Astrocyte of the cerebellum (primary cell): ENCODE data around the gene WNT7B.

Experiments
- DNase-seq: peaks from one replicate; pipeline ENCODE4 v3.0.0-alpha.2; 2011; ENCODE audit warnings: low read depth
- H3K4me3 ChIP-seq: 2 replicates; pipeline ENCODE4 v1.5.1; 2011; ENCODE audit warnings: mild to moderate bottlenecking, low read depth, low read length, moderate library complexity
- in situ Hi-C: cut with HindIII; loops from 2 replicates; pipeline ENCODE4 v1.10.0; 2017; ENCODE audit warnings: low sequenced_read_pairs
- TF ChIP-seq, protein P1 (sequence below): IDR thresholded peaks from 2 replicates; pipeline ENCODE4 v1.5.1; 2012; ENCODE audit warnings: low read length, low read depth, moderate library complexity, mild to moderate bottlenecking; ENCODE audit errors: missing control alignments

Gene WNT7B

DNA sequence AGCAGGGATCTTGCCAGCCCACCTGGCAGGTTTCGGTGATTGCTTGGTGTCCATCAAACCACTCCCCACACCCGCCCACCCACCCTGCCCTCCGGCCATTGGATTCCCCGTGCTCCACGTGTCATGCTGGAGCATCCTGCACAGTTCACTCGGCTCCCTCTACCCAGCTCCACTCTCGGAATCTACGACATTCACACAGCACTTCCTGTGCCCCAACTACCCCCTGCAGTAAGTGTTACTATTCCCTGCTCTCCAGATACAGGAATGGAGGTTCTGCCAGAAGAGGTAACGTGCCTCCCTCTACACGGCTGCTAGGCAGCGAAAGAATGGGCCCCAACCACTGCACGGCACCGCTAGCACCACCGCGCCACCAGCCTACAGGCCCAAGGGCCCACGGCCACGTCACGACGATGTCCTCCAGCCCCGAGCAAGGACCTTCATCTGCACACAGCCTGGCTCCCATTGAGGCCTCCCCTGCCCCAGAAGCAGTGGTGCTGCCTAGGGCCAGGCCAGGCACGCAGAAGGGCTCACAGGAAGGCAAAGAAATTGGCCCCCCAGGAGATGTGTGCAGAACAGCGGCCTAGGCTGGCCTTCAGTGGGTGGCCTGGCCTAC lies 27.6 kb downstream of the WNT7B start:
- in situ Hi-C loops: no loop called here
- no peak for DNase-seq
- TF ChIP-seq, protein P1, sequence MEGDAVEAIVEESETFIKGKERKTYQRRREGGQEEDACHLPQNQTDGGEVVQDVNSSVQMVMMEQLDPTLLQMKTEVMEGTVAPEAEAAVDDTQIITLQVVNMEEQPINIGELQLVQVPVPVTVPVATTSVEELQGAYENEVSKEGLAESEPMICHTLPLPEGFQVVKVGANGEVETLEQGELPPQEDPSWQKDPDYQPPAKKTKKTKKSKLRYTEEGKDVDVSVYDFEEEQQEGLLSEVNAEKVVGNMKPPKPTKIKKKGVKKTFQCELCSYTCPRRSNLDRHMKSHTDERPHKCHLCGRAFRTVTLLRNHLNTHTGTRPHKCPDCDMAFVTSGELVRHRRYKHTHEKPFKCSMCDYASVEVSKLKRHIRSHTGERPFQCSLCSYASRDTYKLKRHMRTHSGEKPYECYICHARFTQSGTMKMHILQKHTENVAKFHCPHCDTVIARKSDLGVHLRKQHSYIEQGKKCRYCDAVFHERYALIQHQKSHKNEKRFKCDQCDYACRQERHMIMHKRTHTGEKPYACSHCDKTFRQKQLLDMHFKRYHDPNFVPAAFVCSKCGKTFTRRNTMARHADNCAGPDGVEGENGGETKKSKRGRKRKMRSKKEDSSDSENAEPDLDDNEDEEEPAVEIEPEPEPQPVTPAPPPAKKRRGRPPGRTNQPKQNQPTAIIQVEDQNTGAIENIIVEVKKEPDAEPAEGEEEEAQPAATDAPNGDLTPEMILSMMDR: no peak
- no peak overlapping the region for H3K4me3 ChIP-seq

DNA sequence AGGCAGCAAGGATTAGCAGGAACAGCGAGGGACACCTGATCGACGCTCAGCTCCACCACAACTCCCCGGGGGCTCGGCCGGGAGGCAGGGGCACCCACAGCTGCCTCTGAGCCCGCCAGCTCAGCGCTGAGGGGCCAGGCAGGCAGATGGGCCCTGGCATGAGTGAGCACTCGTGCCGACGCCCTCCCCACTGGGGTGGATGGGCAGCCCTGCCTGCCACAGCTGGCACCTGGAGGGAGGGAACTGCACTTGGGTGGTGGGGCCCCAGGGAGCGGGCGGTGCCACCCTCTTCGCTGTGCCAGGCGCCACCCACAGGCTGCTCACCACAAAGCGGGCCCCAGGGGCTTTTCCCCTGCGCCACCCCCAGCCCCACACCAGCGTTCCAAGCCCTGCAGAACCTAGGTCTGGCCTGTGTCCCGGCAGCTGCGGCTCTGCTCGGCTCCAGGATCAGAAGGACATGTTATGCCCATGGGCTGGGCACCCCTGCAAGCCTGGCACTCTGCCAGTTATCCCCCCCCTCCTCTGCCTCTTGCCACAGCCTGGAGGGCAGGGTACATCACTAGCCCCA lies 28.8 kb downstream of the WNT7B start:
- TF ChIP-seq, protein P1: no peak
- in situ Hi-C loops: no loop called here
- H3K4me3 ChIP-seq: no peak overlapping the region
- no peak for DNase-seq

DNA sequence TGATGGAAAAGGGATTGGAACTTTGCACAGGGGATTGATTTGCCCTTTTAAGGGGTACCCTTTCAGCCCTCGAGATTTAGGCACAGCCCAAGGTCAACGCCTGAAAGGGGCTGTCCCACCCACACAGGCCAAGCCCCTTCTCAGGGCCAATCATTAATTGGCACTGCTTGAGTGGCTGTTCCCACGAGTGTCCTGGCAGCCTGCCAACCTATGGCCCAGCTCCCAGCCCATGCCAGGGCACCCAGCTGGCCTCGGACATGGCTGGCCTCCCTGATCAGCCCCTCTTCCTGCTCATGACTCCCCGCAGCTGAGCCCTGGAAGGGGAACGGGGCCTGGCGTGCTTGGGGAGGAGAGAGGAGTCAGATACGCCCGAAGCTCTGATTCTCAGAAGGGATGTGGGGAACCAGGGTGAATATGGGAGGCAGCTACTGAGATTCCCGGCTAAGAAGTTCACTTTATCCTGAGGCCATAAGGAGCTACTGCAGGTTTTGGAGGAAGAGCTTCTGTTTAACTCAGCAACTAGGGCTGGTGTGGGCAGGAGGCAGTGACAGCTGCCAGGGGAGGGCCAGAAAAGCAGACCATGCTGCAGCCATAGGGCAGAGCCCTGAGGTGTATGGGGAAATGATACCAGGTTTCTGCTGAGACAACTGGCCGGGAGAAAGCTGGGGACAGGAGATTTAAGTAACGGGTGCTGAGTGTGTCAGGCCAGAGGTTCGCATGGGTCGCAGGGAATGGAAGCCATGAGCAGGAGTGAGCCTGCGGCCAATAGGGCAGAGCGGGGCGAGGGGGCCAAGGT lies 30.0 kb downstream of the WNT7B start:
- H3K4me3 ChIP-seq: no peak overlapping the region
- TF ChIP-seq, protein P1: no peak
- in situ Hi-C loops: no loop called here
- no peak for DNase-seq

DNA sequence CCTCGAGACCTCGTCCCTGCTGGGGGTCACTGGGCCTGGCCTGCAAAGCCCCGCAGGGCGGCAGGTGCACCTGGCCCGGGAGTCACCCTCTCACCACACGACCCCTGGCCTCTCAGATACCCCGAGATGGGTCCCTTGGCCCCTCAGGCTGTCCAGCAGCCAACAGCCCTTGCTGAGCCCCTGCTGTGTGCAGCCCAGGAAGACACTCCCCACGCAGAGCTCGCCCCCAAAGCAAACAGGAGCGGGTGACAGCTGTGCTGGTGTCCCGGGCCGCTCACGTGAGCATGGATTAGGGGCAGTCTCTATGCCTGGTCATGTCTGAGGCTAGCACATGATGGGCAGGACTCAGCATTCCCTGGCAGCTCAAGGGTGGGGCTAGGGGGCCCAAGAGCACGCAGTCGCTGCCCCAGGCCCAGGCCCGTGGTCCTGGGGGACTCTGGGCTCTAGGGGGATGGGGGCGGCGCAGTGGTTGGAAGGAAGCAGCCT lies 31.3 kb downstream of the WNT7B start:
- in situ Hi-C loops: no loop called here
- TF ChIP-seq, protein P1: no peak
- no peak overlapping the region for H3K4me3 ChIP-seq
- no peak for DNase-seq

DNA sequence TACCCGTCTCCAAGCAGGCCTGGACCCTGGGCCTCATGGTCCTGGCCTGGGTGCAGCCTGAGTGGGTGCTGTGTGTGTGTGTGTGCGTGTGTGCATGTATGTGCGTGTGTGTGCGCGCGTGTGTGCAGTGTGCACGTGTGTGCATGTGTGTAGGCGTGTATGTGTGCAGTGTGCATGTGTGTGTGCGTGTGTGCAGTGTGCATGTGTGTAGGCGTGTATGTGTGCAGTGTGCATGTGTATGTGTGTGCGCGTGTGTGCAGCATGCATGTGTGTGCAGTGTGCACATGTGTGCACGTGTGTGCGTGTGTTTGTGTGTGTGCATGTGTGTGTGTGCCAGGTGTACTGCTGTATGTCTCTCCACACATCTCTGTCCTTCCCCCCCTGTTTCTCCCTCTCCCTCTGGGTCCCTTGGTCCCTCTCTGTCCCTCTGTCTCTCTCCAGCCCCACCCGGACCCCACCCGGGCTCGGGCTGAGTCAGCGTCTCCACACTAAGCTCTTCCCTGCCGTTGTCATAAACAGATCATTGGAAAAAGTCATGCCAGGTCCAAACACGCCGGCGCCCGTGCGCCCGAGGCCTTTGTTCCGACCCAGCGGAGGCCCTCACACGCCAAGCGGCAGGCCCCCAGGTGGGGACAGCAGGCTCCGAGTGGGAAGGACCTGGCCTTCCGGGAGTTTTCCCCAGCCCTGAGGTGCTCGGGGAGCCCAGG lies 34.0 kb downstream of the WNT7B start:
- H3K4me3 ChIP-seq: no peak overlapping the region
- in situ Hi-C loops: no loop called here
- TF ChIP-seq, protein P1: no peak
- DNase-seq: no peak

DNA sequence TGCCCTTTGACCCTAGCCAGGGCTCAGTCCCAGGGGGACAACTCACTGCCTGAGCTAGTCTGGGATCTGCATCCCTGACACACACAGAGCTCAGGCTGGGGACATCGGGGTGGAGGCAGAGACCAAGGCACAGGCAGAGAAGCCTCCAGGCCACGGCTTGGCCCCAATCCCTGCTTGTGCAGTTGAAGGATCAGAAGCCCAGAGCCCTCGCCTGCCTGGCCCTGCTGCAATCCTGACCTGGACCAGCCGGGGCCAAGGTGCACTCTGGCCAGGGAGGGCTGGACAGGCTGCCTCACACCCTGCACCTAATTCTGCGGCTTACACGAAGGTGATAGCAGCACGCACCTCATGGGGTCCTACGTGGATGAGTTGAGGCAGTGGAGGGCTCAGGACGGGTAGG lies 34.6 kb downstream of the WNT7B start:
- DNase-seq: no peak
- H3K4me3 ChIP-seq: no peak overlapping the region
- in situ Hi-C loops: no loop called here
- TF ChIP-seq, protein P1: no peak
